ENCODE results near the gene RFX5.
"Not testable (repeated sequence)": the region's sequence is repeated elsewhere in the genome, so short reads cannot be mapped to it uniquely, and the experiment has no call there.

Gene RFX5

GRCh38 chr1:151346769-151347522 lies at the start of gene RFX5:
TSS of gene RFX5 (minus strand) at chr1:151347252. CDS start at chr1:151346320, 932 bp downstream.
- peak; percentile 87 for DNase-seq

- not testable (repeated sequence) for DNase-seq
Observed at GRCh38 chr1:151396265-151396664, 49.2 kb upstream of the RFX5 start.

GRCh38 chr1:151393583-151393982 lies 46.5 kb upstream of the RFX5 start:
- DNase-seq, result no peak

- DNase-seq, result no peak
Observed at GRCh38 chr1:151391079-151391563, 44.1 kb upstream of the RFX5 start.

- DNase-seq, result not testable (repeated sequence)
Observed at GRCh38 chr1:151390221-151391078, 43.4 kb upstream of the RFX5 start.

- DNase-seq, result no peak
Observed at GRCh38 chr1:151386002-151386401, 39.0 kb upstream of the RFX5 start.

- no peak for DNase-seq
Observed at GRCh38 chr1:151384584-151384983, 37.5 kb upstream of the RFX5 start.

GRCh38 chr1:151377150-151377884 lies 30.3 kb upstream of the RFX5 start:
- DNase-seq, result no peak

GRCh38 chr1:151373196-151373595 lies 26.1 kb upstream of the RFX5 start:
- DNase-seq, result no peak

- no peak for DNase-seq
Observed at GRCh38 chr1:151372058-151372934, 25.2 kb upstream of the RFX5 start, which contains the start of gene SELENBP1. TSS of gene SELENBP1 (minus strand) at chr1:151372705. CDS start at chr1:151372641, 64 bp downstream.

- no peak for DNase-seq
Observed at GRCh38 chr1:151371370-151372057, 24.5 kb upstream of the RFX5 start.

- no peak for DNase-seq
Observed at GRCh38 chr1:151370211-151370911, 23.3 kb upstream of the RFX5 start.

GRCh38 chr1:151369621-151370048 lies 22.6 kb upstream of the RFX5 start:
- no peak for DNase-seq

GRCh38 chr1:151369302-151369610 lies 22.2 kb upstream of the RFX5 start:
- DNase-seq, result no peak

- no peak for DNase-seq
Observed at GRCh38 chr1:151368393-151369301, 21.6 kb upstream of the RFX5 start.

- no peak for DNase-seq
Observed at GRCh38 chr1:151367658-151368392, 20.8 kb upstream of the RFX5 start.

GRCh38 chr1:151364996-151365395 lies 17.9 kb upstream of the RFX5 start:
- DNase-seq, result no peak

GRCh38 chr1:151362308-151363155 lies 15.5 kb upstream of the RFX5 start:
- no peak for DNase-seq

All from stimulated activated CD4-positive, alpha-beta T cell treated with anti-CD3 and anti-CD28 coated beads, Interleukin-4, amount 100 ng/mL, for 1 hour (primary cell).